NB4 (cell line): ENCODE results near the gene METRNL.

Experiments used
- DNase-seq: peaks from one replicate; pipeline ENCODE4 v3.0.0; 2010; ENCODE audit warnings: low read depth
- H3K4me3 ChIP-seq: one replicate; pipeline ENCODE4 v1.5.1; 2011; ENCODE audit warnings: mild to moderate bottlenecking, low read depth, low read length, moderate library complexity
- CTCF ChIP-seq: IDR thresholded peaks from one replicate; pipeline ENCODE4 v1.5.1; 2012; ENCODE audit warnings: low read depth, low read length
- MAX ChIP-seq: IDR thresholded peaks from 2 replicates; pipeline ENCODE4 v1.6.1; 2011; ENCODE audit warnings: low read depth, low read length
- MYC ChIP-seq: IDR thresholded peaks from 2 replicates; pipeline ENCODE4 v1.6.1; 2011; ENCODE audit warnings: low read depth, low read length
- POLR2A ChIP-seq: IDR thresholded peaks from 2 replicates; pipeline ENCODE4 v1.6.1; 2011; ENCODE audit warnings: mild to moderate bottlenecking; ENCODE audit not compliant: insufficient read length; ENCODE audit errors: extremely low read depth

Gene METRNL

DNA sequence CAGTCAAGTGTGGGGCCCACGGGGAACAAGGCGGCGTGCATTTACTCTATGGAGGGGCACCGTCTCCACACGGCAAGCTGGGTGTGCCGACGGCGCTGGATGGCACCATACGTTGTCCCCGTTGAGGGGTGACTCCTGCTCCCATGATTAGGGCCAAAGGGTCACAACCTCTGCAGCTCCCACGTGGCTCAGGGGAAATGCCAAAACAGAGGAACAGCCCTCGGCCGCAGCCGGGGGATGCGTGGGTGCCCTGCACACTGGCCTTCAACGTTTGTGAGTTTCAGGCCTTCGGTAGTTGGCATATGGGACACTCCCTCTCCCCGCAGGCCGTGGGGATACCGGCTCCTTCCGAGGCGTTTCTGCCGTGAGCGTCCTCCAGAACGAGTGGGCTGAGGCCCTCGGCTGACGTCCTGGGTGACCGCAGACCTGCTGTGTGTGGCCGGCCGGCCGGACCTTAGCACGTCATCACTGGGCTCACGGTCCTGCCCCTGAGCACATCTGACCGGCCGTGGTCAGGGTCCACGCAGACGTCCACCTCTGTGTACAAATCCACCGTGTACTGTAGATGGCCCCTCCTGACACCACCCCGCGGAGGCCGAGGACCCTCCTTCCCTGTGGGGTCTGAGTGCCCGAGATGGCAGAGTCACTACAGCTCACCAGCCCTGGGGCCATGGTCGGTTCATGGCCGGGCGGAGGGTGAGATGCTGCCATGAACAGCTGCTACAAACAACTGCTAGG is 4.8 kb upstream of the METRNL start:
- DNase-seq = no peak
- TF ChIP-seq CTCF (no peak), MYC (no peak), MAX (no peak), POLR2A (no peak)
- no peak overlapping the region for H3K4me3 ChIP-seq

DNA sequence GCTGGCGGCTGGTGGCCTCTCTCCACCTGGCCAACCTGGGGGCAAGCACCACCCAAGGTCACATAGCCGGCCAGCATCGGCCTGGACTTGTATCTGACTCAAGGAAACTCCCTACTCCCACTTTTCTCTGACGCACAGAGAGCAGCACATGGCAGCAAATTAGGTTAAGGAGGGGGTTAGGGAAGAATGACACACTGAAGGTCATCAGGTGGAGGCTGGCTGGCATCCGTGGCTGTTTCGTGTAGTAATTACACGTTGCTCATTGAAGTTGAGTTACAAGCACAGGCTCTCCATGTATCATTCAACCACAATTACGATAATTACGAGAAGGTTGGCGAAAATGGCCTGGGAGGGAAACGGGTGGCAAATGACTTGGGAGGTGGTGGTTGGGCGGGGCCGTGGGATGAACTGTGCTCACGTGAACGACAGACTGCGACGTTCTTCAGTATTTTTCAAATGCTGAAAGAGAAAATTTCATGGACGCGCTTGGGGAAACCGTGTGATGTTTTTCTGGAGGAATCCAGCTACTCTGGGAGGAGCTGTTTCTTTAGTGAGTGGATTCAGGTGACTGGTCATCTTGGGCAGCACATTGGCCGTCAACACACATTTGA is 4.0 kb upstream of the METRNL start:
- no peak overlapping the region for H3K4me3 ChIP-seq
- no peak for DNase-seq
- TF ChIP-seq MYC (no peak), MAX (no peak), CTCF (no peak), POLR2A (no peak)

- TF ChIP-seq MAX = no peak
- TF ChIP-seq CTCF = peak; percentile 19
- no peak for DNase-seq
- H3K4me3 ChIP-seq = no peak overlapping the region
These were observed 2.5 kb upstream of the METRNL start for GRCh38 chr17:83076938-83077337.

GRCh38 chr17:83077411-83077810 is 2.0 kb upstream of the METRNL start:
- DNase-seq = no peak
- TF ChIP-seq CTCF (no peak), MAX (no peak)
- H3K4me3 ChIP-seq = no peak overlapping the region

GRCh38 chr17:83077939-83078338 is 1.5 kb upstream of the METRNL start:
- TF ChIP-seq POLR2A (no peak), MAX (no peak)
- H3K4me3 ChIP-seq = no peak overlapping the region
- DNase-seq = no peak

DNA sequence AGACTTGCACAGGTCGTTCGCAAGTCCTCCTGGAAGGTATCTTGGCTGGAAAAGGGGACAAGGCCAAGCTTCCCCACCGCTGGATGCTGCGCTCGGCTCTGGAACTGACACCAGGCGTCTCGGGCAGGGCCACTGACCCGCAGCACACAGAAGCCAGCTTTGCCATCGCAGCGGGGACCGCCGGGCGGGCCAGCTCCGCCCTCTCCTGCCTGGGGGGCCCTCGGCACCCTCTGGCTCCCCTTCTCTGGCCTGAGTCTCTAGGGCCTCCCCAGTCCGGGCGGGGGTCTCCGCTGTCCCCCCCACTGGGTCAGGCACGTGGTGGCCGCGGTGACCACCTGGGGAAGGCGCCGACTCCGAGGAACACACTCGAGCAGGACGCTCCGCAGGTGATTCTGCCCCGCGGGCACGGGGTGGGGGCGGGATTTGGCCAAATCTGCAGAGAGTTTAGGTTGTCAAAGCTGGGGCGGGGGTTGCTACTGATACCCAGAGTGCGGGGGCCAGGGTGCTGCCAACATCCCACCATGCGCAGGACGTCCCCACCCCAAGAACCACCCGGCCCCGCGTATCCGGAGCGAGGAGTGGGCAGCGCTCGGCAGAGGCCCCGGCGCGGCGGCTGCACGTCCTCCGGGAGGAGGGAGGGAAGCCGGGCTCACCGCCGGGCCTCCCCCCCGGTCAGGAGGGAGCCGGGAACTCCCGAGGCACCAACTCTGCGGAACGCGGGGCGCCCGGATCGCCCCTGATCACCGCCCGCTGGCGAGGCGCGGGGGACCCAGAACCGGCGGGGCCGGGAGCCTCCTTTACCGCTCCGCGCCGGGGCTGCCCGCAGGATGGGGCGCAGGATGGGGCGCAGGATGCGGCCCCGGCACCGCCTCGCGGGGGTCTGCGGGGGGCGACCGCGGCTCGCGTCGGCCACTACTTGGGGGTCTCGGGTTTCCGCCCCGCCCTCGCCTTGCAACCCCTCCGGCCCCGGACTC is 744 bp upstream of the METRNL start:
- TF ChIP-seq POLR2A (no peak), MYC (no peak), CTCF (no peak), MAX (no peak)
- no peak overlapping the region for H3K4me3 ChIP-seq
- DNase-seq = no peak
